Liver (tissue), 3 donors: ENCODE data around the gene PPP3CA.

Experiments
- CTCF ChIP-seq: fragments of 150-350 bp; IDR thresholded peaks from 2 replicates; pipeline ENCODE4 v1.5.1; 2017; ENCODE audit warnings: improper control_type of control experiment, low read depth, low read length; ENCODE audit not compliant: missing input control
- EGR1 ChIP-seq, 2 donors: IDR thresholded peaks; 2 replicates each; pipeline ENCODE4 v1.6.1; 2016 to 2018; ENCODE audit warnings: antibody characterized with exemption in 2 of 2, low read depth in 2 of 2
- GABPA ChIP-seq, 2 donors: IDR thresholded peaks in 1 of 2; conservative IDR thresholded peaks in 1 of 2; 2 replicates each; pipeline ENCODE4 v1.6.1; 2016; ENCODE audit warnings: antibody characterized with exemption in 2 of 2, mild to moderate bottlenecking in 1 of 2, moderate library complexity in 1 of 2
- JUND ChIP-seq, 2 donors: IDR thresholded peaks; 2 replicates each; pipeline ENCODE4 v1.6.1; 2016; ENCODE audit warnings: antibody characterized with exemption in 2 of 2
- MAX ChIP-seq: IDR thresholded peaks from 2 replicates; pipeline ENCODE4 v1.6.1; 2016; ENCODE audit warnings: antibody characterized with exemption
- RAD21 ChIP-seq, 2 donors: IDR thresholded peaks; 2 replicates each; pipeline ENCODE4 v1.6.1; 2016; ENCODE audit warnings: antibody characterized with exemption in 2 of 2, mild to moderate bottlenecking in 2 of 2
- SP1 ChIP-seq: IDR thresholded peaks from 2 replicates; pipeline ENCODE4 v1.6.1; 2018; ENCODE audit warnings: antibody characterized with exemption, mild to moderate bottlenecking
- TAF1 ChIP-seq: conservative IDR thresholded peaks from 2 replicates; pipeline ENCODE4 v1.6.1; 2016; ENCODE audit warnings: antibody characterized with exemption, mild to moderate bottlenecking
- YY1 ChIP-seq: IDR thresholded peaks from 2 replicates; pipeline ENCODE4 v1.6.1; 2016; ENCODE audit warnings: antibody characterized with exemption, mild to moderate bottlenecking
- ZBTB33 ChIP-seq: IDR thresholded peaks from 2 replicates; pipeline ENCODE4 v1.6.1; 2016; ENCODE audit warnings: antibody characterized with exemption
- TF ChIP-seq, protein P1 (sequence below): IDR thresholded peaks from 2 replicates; pipeline ENCODE4 v1.6.1; 2016; ENCODE audit warnings: antibody characterized with exemption, mild to moderate bottlenecking
- donor health status: healthy.
- donor health status: healthy.

- TF ChIP-seq YY1, result no peak
- no peak for TF ChIP-seq MAX
- TF ChIP-seq, protein P1, sequence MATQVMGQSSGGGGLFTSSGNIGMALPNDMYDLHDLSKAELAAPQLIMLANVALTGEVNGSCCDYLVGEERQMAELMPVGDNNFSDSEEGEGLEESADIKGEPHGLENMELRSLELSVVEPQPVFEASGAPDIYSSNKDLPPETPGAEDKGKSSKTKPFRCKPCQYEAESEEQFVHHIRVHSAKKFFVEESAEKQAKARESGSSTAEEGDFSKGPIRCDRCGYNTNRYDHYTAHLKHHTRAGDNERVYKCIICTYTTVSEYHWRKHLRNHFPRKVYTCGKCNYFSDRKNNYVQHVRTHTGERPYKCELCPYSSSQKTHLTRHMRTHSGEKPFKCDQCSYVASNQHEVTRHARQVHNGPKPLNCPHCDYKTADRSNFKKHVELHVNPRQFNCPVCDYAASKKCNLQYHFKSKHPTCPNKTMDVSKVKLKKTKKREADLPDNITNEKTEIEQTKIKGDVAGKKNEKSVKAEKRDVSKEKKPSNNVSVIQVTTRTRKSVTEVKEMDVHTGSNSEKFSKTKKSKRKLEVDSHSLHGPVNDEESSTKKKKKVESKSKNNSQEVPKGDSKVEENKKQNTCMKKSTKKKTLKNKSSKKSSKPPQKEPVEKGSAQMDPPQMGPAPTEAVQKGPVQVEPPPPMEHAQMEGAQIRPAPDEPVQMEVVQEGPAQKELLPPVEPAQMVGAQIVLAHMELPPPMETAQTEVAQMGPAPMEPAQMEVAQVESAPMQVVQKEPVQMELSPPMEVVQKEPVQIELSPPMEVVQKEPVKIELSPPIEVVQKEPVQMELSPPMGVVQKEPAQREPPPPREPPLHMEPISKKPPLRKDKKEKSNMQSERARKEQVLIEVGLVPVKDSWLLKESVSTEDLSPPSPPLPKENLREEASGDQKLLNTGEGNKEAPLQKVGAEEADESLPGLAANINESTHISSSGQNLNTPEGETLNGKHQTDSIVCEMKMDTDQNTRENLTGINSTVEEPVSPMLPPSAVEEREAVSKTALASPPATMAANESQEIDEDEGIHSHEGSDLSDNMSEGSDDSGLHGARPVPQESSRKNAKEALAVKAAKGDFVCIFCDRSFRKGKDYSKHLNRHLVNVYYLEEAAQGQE, result no peak
- no peak for TF ChIP-seq JUND (IDR thresholded peaks at IDR 0.05)
- TF ChIP-seq CTCF, result no peak
- no peak for TF ChIP-seq GABPA (IDR thresholded peaks at IDR 0.05 in 1 of 2, conservative IDR thresholded peaks at IDR 0.05 in 1 of 2)
- TF ChIP-seq RAD21 (IDR thresholded peaks at IDR 0.05), result no peak
- TF ChIP-seq SP1, result no peak
- TF ChIP-seq TAF1, result no peak
- no peak for TF ChIP-seq EGR1 (IDR thresholded peaks at IDR 0.05; ENCODE audit: low read depth in 2 of 2)
- no peak for TF ChIP-seq ZBTB33
These were observed 12.3 kb downstream of the PPP3CA start for GRCh38 chr4:101334963-101335572.
